ENCODE measurements around the gene MAPK4. TPM values are rescaled to one million over a fixed set of nuclear protein-coding genes. Genes with fewer than 3 reads are reported as not detected.

The MAPK4 gene
- total RNA-seq, 1 donor: not detected

- TF ChIP-seq CTCF (IDR thresholded peaks at IDR 0.05; ENCODE audit: insufficient read depth, low read depth, low read length): no peak
- H3K4me3 ChIP-seq (ENCODE audit: low read depth, low read length): no peak overlapping the region
- DNase-seq (ENCODE audit: low read depth): no peak
Observed at GRCh38 chr18:50679056-50679455, 119.2 kb downstream of the MAPK4 start.

- TF ChIP-seq CTCF (IDR thresholded peaks at IDR 0.05; ENCODE audit: insufficient read depth, low read depth, low read length): no peak
- DNase-seq (ENCODE audit: low read depth): no peak
- H3K4me3 ChIP-seq (ENCODE audit: low read depth, low read length): no peak overlapping the region
Observed at GRCh38 chr18:50679656-50680055, 119.8 kb downstream of the MAPK4 start.

GRCh38 chr18:50680966-50681365 lies 121.1 kb downstream of the MAPK4 start:
- no peak for DNase-seq (ENCODE audit: low read depth)
- no peak for TF ChIP-seq CTCF (IDR thresholded peaks at IDR 0.05; ENCODE audit: insufficient read depth, low read depth, low read length)
- H3K4me3 ChIP-seq (ENCODE audit: low read depth, low read length): no peak overlapping the region

- H3K4me3 ChIP-seq (ENCODE audit: low read depth, low read length): no peak overlapping the region
- no peak for DNase-seq (ENCODE audit: low read depth)
- TF ChIP-seq CTCF (IDR thresholded peaks at IDR 0.05; ENCODE audit: insufficient read depth, low read depth, low read length): no peak
Observed at GRCh38 chr18:50682852-50683251, 123.0 kb downstream of the MAPK4 start.

- no peak overlapping the region for H3K4me3 ChIP-seq (ENCODE audit: low read depth, low read length)
- TF ChIP-seq CTCF (IDR thresholded peaks at IDR 0.05; ENCODE audit: insufficient read depth, low read depth, low read length): no peak
- DNase-seq (ENCODE audit: low read depth): no peak
Observed at GRCh38 chr18:50686409-50686808, 126.5 kb downstream of the MAPK4 start.

- DNase-seq (ENCODE audit: low read depth): no peak
- no peak overlapping the region for H3K4me3 ChIP-seq (ENCODE audit: low read depth, low read length)
- TF ChIP-seq CTCF (IDR thresholded peaks at IDR 0.05; ENCODE audit: insufficient read depth, low read depth, low read length): no peak
Observed at GRCh38 chr18:50687491-50687890, 127.6 kb downstream of the MAPK4 start.

GRCh38 chr18:50689578-50689977 lies 129.7 kb downstream of the MAPK4 start:
- no peak overlapping the region for H3K4me3 ChIP-seq (ENCODE audit: low read depth, low read length)
- no peak for DNase-seq (ENCODE audit: low read depth)
- TF ChIP-seq CTCF (IDR thresholded peaks at IDR 0.05; ENCODE audit: insufficient read depth, low read depth, low read length): no peak
